Measurements from ENCODE around the gene BRD9.

DNA sequence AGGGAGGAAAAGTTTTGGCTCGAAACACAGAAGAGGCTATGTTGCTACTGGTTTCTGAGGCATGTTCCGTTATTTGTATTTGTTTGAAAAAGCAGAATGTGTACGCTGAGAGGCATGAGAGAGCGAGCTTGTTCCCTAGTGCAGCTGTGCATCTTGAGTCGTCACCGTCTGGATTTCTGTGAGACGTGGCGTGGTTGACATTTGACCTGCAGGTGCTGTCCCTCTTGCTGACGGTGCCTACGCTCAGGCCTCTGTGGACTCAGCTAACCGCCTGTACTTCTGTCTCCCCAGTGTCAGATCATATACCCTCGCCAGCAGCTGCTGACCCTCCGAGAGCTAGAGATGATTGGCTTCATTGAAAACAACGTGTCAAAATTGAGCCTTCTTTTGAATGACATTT, 21.6 kb upstream of the BRD9 start:
- no peak for TF ChIP-seq POLR2A (IDR thresholded peaks at IDR 0.05)
- TF ChIP-seq POLR2AphosphoS5 (IDR thresholded peaks at IDR 0.05; ENCODE audit: insufficient read depth in 1 of 2, low read depth in 1 of 2): no peak
- TF ChIP-seq, protein P1, sequence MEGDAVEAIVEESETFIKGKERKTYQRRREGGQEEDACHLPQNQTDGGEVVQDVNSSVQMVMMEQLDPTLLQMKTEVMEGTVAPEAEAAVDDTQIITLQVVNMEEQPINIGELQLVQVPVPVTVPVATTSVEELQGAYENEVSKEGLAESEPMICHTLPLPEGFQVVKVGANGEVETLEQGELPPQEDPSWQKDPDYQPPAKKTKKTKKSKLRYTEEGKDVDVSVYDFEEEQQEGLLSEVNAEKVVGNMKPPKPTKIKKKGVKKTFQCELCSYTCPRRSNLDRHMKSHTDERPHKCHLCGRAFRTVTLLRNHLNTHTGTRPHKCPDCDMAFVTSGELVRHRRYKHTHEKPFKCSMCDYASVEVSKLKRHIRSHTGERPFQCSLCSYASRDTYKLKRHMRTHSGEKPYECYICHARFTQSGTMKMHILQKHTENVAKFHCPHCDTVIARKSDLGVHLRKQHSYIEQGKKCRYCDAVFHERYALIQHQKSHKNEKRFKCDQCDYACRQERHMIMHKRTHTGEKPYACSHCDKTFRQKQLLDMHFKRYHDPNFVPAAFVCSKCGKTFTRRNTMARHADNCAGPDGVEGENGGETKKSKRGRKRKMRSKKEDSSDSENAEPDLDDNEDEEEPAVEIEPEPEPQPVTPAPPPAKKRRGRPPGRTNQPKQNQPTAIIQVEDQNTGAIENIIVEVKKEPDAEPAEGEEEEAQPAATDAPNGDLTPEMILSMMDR (IDR thresholded peaks at IDR 0.05): no peak

Data from vagina (tissue), 2 donors.